ENCODE results near the gene CTU1. TPM values are rescaled to one million over a fixed set of nuclear protein-coding genes. Genes with fewer than 3 reads are reported as not detected.

The CTU1 gene
- total RNA-seq, 1 experiment from 2014 or later: 9.3 TPM

DNA sequence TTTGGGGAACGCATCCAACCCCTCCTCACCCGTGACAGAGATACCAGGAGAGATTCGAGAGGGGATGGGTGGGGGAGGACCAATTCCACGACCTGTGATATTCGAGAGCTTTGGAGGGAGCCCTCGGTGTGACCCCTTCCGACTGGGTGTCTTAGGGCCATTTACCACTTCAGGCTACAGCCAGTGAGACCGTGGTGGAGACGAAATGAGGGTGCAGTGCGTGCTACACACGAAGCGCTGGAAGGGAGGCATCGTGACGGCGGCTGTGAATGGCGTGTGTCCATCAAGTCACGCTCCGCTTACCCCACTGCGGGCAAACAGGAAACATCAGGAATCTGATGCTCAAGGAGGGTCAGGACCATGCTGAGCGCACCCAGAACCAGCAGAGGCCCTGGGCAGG, 10.4 kb downstream of the CTU1 start:
- no peak overlapping the region for H3K27ac ChIP-seq (ENCODE audit: low read length)
- H3K4me3 ChIP-seq (ENCODE audit: low read depth in 2 of 2, low read length in 2 of 2): no peak overlapping the region
- BruUV-seq (replicated peaks): no TSS peak
- no peaks in the 10 kb centered on the region for H3K4me1 ChIP-seq (ENCODE audit: control insufficient read depth, insufficient read depth, low read length)
- CTCF ChIA-PET: no interaction called here
- ATAC-seq (no peak), DNase-seq (ENCODE audit: low read depth, low spot score) (no peak)
- no peaks in the 10 kb centered on the region for H3K36me3 ChIP-seq (ENCODE audit: control insufficient read depth, insufficient read depth, low read length)
- POLR2A ChIA-PET: no interaction called here
- intact Hi-C loops (cut with micrococcal nuclease; ENCODE audit: unreplicated experiment) (loop anchor here (10.0 kb wide), 1 partner anchor 173 kb away; no protein-coding TSS in a partner anchor), in situ Hi-C loops (cut with HindIII; ENCODE audit: low pct_unique_long_range_greater_than_20kb, low sequenced_read_pairs) (no loop called here)
- no peaks in the 10 kb centered on the region for H3K9me3 ChIP-seq (ENCODE audit: control insufficient read depth, insufficient read depth, low read depth, low read length)
- TF ChIP-seq, protein P1, sequence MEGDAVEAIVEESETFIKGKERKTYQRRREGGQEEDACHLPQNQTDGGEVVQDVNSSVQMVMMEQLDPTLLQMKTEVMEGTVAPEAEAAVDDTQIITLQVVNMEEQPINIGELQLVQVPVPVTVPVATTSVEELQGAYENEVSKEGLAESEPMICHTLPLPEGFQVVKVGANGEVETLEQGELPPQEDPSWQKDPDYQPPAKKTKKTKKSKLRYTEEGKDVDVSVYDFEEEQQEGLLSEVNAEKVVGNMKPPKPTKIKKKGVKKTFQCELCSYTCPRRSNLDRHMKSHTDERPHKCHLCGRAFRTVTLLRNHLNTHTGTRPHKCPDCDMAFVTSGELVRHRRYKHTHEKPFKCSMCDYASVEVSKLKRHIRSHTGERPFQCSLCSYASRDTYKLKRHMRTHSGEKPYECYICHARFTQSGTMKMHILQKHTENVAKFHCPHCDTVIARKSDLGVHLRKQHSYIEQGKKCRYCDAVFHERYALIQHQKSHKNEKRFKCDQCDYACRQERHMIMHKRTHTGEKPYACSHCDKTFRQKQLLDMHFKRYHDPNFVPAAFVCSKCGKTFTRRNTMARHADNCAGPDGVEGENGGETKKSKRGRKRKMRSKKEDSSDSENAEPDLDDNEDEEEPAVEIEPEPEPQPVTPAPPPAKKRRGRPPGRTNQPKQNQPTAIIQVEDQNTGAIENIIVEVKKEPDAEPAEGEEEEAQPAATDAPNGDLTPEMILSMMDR (IDR thresholded peaks at IDR 0.05): no peak
- TF ChIP-seq POLR2AphosphoS5 (IDR thresholded peaks at IDR 0.05; ENCODE audit: low read depth, low read length) (no peak), TCF7L2 (IDR thresholded peaks at IDR 0.05; ENCODE audit: low read depth, low read length) (no peak), SIN3A (IDR thresholded peaks at IDR 0.05; ENCODE audit: borderline replicate concordance, insufficient read depth, low read depth, low read length) (no peak)
- TF ChIP-seq, protein P2, sequence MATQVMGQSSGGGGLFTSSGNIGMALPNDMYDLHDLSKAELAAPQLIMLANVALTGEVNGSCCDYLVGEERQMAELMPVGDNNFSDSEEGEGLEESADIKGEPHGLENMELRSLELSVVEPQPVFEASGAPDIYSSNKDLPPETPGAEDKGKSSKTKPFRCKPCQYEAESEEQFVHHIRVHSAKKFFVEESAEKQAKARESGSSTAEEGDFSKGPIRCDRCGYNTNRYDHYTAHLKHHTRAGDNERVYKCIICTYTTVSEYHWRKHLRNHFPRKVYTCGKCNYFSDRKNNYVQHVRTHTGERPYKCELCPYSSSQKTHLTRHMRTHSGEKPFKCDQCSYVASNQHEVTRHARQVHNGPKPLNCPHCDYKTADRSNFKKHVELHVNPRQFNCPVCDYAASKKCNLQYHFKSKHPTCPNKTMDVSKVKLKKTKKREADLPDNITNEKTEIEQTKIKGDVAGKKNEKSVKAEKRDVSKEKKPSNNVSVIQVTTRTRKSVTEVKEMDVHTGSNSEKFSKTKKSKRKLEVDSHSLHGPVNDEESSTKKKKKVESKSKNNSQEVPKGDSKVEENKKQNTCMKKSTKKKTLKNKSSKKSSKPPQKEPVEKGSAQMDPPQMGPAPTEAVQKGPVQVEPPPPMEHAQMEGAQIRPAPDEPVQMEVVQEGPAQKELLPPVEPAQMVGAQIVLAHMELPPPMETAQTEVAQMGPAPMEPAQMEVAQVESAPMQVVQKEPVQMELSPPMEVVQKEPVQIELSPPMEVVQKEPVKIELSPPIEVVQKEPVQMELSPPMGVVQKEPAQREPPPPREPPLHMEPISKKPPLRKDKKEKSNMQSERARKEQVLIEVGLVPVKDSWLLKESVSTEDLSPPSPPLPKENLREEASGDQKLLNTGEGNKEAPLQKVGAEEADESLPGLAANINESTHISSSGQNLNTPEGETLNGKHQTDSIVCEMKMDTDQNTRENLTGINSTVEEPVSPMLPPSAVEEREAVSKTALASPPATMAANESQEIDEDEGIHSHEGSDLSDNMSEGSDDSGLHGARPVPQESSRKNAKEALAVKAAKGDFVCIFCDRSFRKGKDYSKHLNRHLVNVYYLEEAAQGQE (IDR thresholded peaks at IDR 0.05; ENCODE audit: insufficient read depth in 1 of 2, low read depth in 2 of 2, low read length in 1 of 2): no peak
- no peaks in the 10 kb centered on the region for H3K27me3 ChIP-seq (ENCODE audit: control insufficient read depth, insufficient read depth, low read length)

DNA sequence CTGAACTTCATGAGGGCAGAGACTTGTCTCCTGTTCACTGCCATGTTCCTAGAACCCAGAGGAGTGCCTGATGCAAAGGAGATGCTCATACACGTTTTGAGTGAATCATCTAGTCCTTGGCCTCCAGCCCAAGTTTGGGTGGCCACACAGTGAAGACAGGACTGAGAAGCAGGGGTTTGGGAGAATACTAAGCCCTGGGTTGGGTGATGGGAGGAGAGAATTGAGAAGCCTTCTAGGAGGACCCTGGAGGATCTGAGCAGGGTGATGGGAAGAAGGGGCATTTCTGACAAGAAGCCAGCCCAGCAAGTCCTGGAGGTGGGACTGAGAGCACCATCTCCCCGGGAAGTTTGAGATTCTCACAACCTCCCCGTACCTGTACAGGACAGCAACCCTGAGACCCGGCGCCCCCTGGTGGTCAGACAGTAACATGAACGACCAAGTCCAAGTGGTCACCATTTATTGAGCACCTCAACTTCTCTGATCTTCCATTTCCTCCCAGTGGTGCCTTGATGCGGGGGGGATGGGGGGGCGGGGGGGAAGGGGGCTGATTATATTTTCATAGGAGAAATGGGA, 11.0 kb downstream of the CTU1 start:
- in situ Hi-C loops (cut with HindIII; ENCODE audit: low pct_unique_long_range_greater_than_20kb, low sequenced_read_pairs): no loop called here
- TF ChIP-seq, protein P2 (IDR thresholded peaks at IDR 0.05; ENCODE audit: insufficient read depth in 1 of 2, low read depth in 2 of 2, low read length in 1 of 2): no peak
- TF ChIP-seq, protein P1 (IDR thresholded peaks at IDR 0.05): peak; percentile 77
- no peak for TF ChIP-seq POLR2AphosphoS5 (IDR thresholded peaks at IDR 0.05; ENCODE audit: low read depth, low read length)
- no peak for TF ChIP-seq TCF7L2 (IDR thresholded peaks at IDR 0.05; ENCODE audit: low read depth, low read length)
- intact Hi-C loops (cut with micrococcal nuclease; ENCODE audit: unreplicated experiment): loop anchor here (10.0 kb wide), 1 partner anchor 172 kb away; no protein-coding TSS in a partner anchor
- ChIA-PET POLR2A (no interaction called here), CTCF (interaction anchor here (0.6 to 1.8 kb wide), 2 partner anchors 58 to 76 kb away, joined by 3 to 13 read pairs; no protein-coding TSS in a partner anchor)
- no peaks in the 10 kb centered on the region for H3K27me3 ChIP-seq (ENCODE audit: control insufficient read depth, insufficient read depth, low read length)
- H3K9me3 ChIP-seq (ENCODE audit: control insufficient read depth, insufficient read depth, low read depth, low read length): no peaks in the 10 kb centered on the region
- H3K4me3 ChIP-seq (ENCODE audit: low read depth in 2 of 2, low read length in 2 of 2): no peak overlapping the region
- H3K36me3 ChIP-seq (ENCODE audit: control insufficient read depth, insufficient read depth, low read length): no peaks in the 10 kb centered on the region
- no TSS peak for BruUV-seq (replicated peaks)
- ATAC-seq: peak; percentile 77; the same call in 1 of the 2 replicates
- DNase-seq (ENCODE audit: low read depth, low spot score): no peak
- no peak overlapping the region for H3K27ac ChIP-seq (ENCODE audit: low read length)
- H3K4me1 ChIP-seq (ENCODE audit: control insufficient read depth, insufficient read depth, low read length): no peaks in the 10 kb centered on the region; the same call in 1 of the 2 replicates

All from Panc1 (cell line).